Naive thymus-derived CD8-positive, alpha-beta T cell (primary cell): ENCODE measurements around the gene MNAT1. TPM values are rescaled to one million over a fixed set of nuclear protein-coding genes. Genes with fewer than 3 reads are reported as not detected.
"Not testable (repeated sequence)": the region's sequence is repeated elsewhere in the genome, so short reads cannot be mapped to it uniquely, and the experiment has no call there.

Experiments
- ATAC-seq, 2 donors: fragments of 150-1000 bp; cut with Tn5 transposase in 1 of 2; sonication (Bioruptor Pico), chemical (Tn5 transposase) in 1 of 2; 1 replicate in 1 of 2; 2 replicates in 1 of 2; pipeline ENCODE4 v1.10.0; 2021; ENCODE audit warnings: mild to moderate bottlenecking in 2 of 2, moderate library complexity in 2 of 2
- POLR2A ChIA-PET: fragments of 350-600 bp; sonication (Branson Sonifier 250); formaldehyde crosslinking; loops from one replicate; lab custom pipeline; 2021; ENCODE audit warnings: antibody characterized with exemption; lab: Charles Lee
- DNase-seq, 10 donors: peaks; one replicate each; pipeline versions ENCODE4 v3.0.0 to v3.0.0-alpha.2; 2020 to 2022
- H3K27ac Mint-ChIP-seq, 10 donors: one replicate each; pipeline ENCODE4 v1.8.0; 2020 to 2022; ENCODE audit warnings: mild to moderate bottlenecking in 10 of 10, mixed read lengths in 10 of 10, moderate library complexity in 4 of 10, inconsistent platforms in 1 of 10
- H3K27me3 Mint-ChIP-seq, 5 donors: one replicate each; pipeline ENCODE4 v1.8.0; 2021 to 2022; ENCODE audit warnings: mixed read lengths in 5 of 5
- H3K36me3 Mint-ChIP-seq, 3 donors: one replicate each; pipeline ENCODE4 v1.8.0; 2020 to 2022; ENCODE audit warnings: mixed read lengths in 3 of 3, mild to moderate bottlenecking in 2 of 3, inconsistent platforms in 1 of 3
- H3K4me1 Mint-ChIP-seq, 4 donors: one replicate each; pipeline ENCODE4 v1.8.0; 2021 to 2022; ENCODE audit warnings: mixed read lengths in 4 of 4
- H3K4me3 Mint-ChIP-seq, 10 donors: one replicate each; pipeline ENCODE4 v1.8.0; 2020 to 2022; ENCODE audit warnings: mild to moderate bottlenecking in 10 of 10, mixed read lengths in 10 of 10, moderate library complexity in 6 of 10, inconsistent platforms in 1 of 10
- H3K9me3 Mint-ChIP-seq, 9 donors: one replicate each; pipeline ENCODE4 v1.8.0; 2020 to 2022; ENCODE audit warnings: mixed read lengths in 9 of 9, mild to moderate bottlenecking in 3 of 9, inconsistent platforms in 1 of 9, moderate library complexity in 1 of 9
- polyA plus RNA-seq, 3 donors: library from polyadenylated mRNA; unstranded; fragments of 300-500 nt; fragmentation: Illumina TruSeq; gene quantifications; one replicate each; pipeline ENCODE4 v1.2.3, GENCODE V29; 2021
- total RNA-seq, 8 experiments: library from RNA in 2 of 8; stranded (reverse) in 2 of 8; gene quantifications; one replicate each; pipeline ENCODE4 v1.2.3 and lab custom pipeline; 2021 to 2026

MNAT1 gene
- total and polyA plus RNA-seq, 5 experiments from 2014 or later = 16.4 to 21.7 (median 19.1) TPM

- Mint-ChIP-seq H3K27me3 (peaks cover 0 to 8% (median 4%) of the 10 kb centered on the region in 5 donors), H3K4me1 (peaks cover 18 to 45% (median 33%) of the 10 kb centered on the region in 4 donors), H3K9me3 (no peaks in the 10 kb centered on the region), H3K27ac (peak overlapping the region; percentile 43 to 89 (median 82)), H3K4me3 (peak overlapping the region; percentile 2 to 80 (median 66)), H3K36me3 (peaks cover 0 to 10% (median 2%) of the 10 kb centered on the region in 3 donors)
- DNase-seq (peak in 9 of 10 donors; percentile 37 to 91 (median 82)), ATAC-seq (peak; percentile 95 to 97)
- POLR2A ChIA-PET = no interaction called here
Observed at GRCh38 chr14:60753264-60754119, 18.9 kb downstream of the MNAT1 start.

DNA sequence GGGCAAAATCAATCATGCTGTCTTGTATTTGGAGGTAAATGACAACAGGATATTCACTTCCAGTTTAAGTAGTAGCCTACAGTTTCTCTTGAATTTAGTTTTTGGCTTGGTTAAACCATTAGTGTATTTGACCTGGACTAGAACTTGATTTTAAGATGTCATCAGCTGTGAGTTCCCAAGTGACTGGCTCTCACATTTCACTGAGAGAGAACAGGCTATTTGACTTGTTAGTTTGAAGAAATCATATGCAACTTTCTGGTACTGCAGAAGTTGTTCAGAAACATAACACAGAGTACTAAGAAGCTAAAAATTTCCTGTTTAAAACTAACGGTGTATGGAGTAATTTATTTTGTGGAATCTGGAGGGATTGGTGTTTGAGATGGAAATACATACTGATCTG lies 22.3 kb downstream of the MNAT1 start:
- no peak overlapping the region for H3K4me3 Mint-ChIP-seq
- peaks cover 0 to 6% (median 3%) of the 10 kb centered on the region in 5 donors for H3K27me3 Mint-ChIP-seq
- no peaks in the 10 kb centered on the region for H3K9me3 Mint-ChIP-seq
- ATAC-seq (no peak), DNase-seq (no peak)
- peaks cover 0 to 9% (median 2%) of the 10 kb centered on the region in 3 donors for H3K36me3 Mint-ChIP-seq
- no peak overlapping the region for H3K27ac Mint-ChIP-seq
- POLR2A ChIA-PET = no interaction called here
- H3K4me1 Mint-ChIP-seq = peaks cover 21 to 58% (median 44%) of the 10 kb centered on the region in 4 donors

DNA sequence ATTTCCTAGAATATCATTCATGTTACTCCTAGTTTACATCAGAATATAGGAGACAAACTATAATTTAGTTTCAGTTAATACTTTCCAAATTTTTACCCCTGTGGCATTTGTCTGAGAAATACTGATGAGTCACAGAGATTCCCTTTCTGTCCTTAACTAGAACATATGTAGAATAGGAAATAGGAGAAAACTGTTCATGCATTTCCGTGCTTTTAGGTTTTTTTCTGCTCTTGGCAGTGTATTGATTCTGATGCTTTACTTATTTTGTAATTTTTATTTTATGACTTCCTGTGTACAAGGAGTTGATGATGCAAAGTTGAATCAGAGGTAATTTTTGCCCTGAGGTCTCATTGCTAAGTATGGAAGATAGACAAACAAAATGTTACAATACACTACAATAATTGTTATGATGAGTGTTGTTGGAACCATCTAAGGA lies 23.0 kb downstream of the MNAT1 start:
- ATAC-seq (no peak), DNase-seq (no peak)
- peaks cover 0 to 9% (median 2%) of the 10 kb centered on the region in 3 donors for H3K36me3 Mint-ChIP-seq
- peaks cover 0 to 6% (median 3%) of the 10 kb centered on the region in 5 donors for H3K27me3 Mint-ChIP-seq
- peaks cover 21 to 54% (median 45%) of the 10 kb centered on the region in 4 donors for H3K4me1 Mint-ChIP-seq
- H3K4me3 Mint-ChIP-seq = no peak overlapping the region
- no peaks in the 10 kb centered on the region for H3K9me3 Mint-ChIP-seq
- POLR2A ChIA-PET = no interaction called here
- H3K27ac Mint-ChIP-seq = no peak overlapping the region

GRCh38 chr14:60758885-60759284 lies 24.3 kb downstream of the MNAT1 start:
- H3K27ac Mint-ChIP-seq = no peak overlapping the region
- DNase-seq = no peak
- H3K4me3 Mint-ChIP-seq = peak overlapping the region in 4 of 10 donors; percentile 12 to 51 (median 34)
- no peak for ATAC-seq
- POLR2A ChIA-PET = no interaction called here
- H3K9me3 Mint-ChIP-seq = no peaks in the 10 kb centered on the region
- H3K36me3 Mint-ChIP-seq = peaks cover 0 to 7% (median 1%) of the 10 kb centered on the region in 3 donors
- H3K4me1 Mint-ChIP-seq = peaks cover 11 to 42% (median 34%) of the 10 kb centered on the region in 4 donors
- peaks cover 0 to 6% (median 3%) of the 10 kb centered on the region in 5 donors for H3K27me3 Mint-ChIP-seq

DNA sequence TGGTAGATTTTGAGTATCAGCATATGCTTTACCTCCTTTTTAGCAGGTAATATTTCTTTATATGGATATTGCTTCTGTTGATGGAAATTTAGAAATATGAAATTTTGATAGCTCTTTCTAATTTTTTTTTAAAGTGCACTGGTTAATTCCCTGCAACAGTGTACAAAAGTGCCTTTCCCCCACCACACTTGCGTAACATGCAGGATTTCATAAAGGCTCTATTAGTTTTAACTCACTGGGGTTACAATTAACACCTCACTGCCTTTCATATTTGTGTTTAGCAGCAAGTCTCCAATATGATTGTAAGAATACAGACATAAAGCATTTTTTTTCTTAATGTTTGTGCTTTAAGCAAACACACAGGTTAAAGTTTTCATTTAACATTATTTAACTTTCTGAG lies 25.6 kb downstream of the MNAT1 start:
- peaks cover 0 to 6% (median 3%) of the 10 kb centered on the region in 5 donors for H3K27me3 Mint-ChIP-seq
- POLR2A ChIA-PET = no interaction called here
- no peak overlapping the region for H3K4me3 Mint-ChIP-seq

DNA sequence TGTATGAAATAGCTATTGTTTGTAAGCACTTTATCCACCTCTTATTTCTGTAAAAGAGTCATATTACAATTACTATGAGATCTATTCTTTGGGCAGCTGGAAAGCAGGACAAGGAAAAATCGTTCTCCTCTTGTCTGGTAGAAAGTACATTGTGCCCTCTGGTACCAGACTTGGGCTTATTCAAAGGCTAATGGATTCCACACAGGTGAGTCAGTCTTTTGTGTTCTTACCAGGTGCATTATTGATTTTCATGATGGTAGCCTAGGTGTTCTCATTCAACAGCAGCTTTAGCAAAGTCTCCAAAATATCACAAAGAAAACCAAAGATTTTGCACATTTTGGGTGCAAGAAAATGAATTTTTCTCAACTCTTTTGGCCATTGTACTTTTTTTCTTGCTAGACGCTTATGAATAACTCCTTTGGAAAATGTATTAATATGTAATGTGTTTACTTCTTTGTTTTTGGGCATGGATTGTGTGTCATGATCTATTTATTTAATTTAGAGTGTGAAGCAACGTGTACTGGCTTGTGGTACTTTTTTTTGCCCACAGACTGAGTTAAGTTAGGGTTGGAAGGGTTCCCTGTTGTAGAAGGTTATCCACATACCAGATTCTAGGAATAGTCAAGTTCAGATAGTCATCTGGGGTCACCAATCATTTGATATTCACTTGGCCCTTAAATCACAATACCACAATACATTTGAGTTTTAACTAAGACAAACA lies 26.2 kb downstream of the MNAT1 start:
- no peak for ATAC-seq
- Mint-ChIP-seq H3K36me3 (peaks cover 0 to 6% (median 0%) of the 10 kb centered on the region in 3 donors), H3K9me3 (no peaks in the 10 kb centered on the region), H3K27me3 (peaks cover 0 to 6% (median under 1%) of the 10 kb centered on the region in 5 donors), H3K4me3 (no peak overlapping the region), H3K27ac (no peak overlapping the region), H3K4me1 (peaks cover 12 to 33% (median 29%) of the 10 kb centered on the region in 4 donors)
- POLR2A ChIA-PET = no interaction called here
- no peak for DNase-seq

More for the DNA sequence above, 25.6 kb downstream of the MNAT1 start:
- H3K9me3 Mint-ChIP-seq = no peaks in the 10 kb centered on the region
- H3K27ac Mint-ChIP-seq = no peak overlapping the region
- H3K4me1 Mint-ChIP-seq = peaks cover 12 to 36% (median 30%) of the 10 kb centered on the region in 4 donors
- DNase-seq (no peak), ATAC-seq (no peak)
- peaks cover 0 to 7% (median 0%) of the 10 kb centered on the region in 3 donors for H3K36me3 Mint-ChIP-seq

DNA sequence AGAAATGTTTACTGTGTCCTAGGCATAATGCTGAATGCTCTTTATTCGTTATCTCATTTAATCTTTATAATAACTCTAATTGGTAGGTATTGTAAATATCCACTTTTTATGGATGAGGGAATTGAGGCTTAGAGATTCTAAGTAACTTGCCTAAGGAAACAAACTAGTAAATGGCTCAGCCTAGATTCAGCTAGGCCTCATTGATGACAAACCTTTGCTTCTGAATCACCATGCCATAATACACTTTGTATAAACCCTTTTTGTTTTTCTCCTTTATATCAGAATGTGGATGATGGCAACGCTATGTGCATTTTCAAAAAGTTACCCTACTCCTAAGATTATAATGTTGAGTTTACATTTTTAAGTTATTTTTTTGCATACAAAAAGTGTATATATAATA lies 34.0 kb downstream of the MNAT1 start:
- Mint-ChIP-seq H3K9me3 (no peaks in the 10 kb centered on the region), H3K27ac (no peak overlapping the region), H3K27me3 (no peaks in the 10 kb centered on the region), H3K4me1 (peaks cover 8 to 20% (median 8%) of the 10 kb centered on the region in 4 donors), H3K36me3 (peaks cover 0 to 2% (median 0%) of the 10 kb centered on the region in 3 donors), H3K4me3 (no peak overlapping the region)
- POLR2A ChIA-PET = no interaction called here
- DNase-seq (no peak), ATAC-seq (no peak)

GRCh38 chr14:60771117-60771516 lies 36.6 kb downstream of the MNAT1 start:
- H3K27me3 Mint-ChIP-seq = no peaks in the 10 kb centered on the region
- peaks cover 0 to 2% (median 0%) of the 10 kb centered on the region in 3 donors for H3K36me3 Mint-ChIP-seq
- H3K4me3 Mint-ChIP-seq = no peak overlapping the region
- ATAC-seq (no peak), DNase-seq (no peak)
- POLR2A ChIA-PET = no interaction called here
- peaks cover 6 to 12% (median 8%) of the 10 kb centered on the region in 4 donors for H3K4me1 Mint-ChIP-seq
- no peak overlapping the region for H3K27ac Mint-ChIP-seq
- H3K9me3 Mint-ChIP-seq = no peaks in the 10 kb centered on the region

DNA sequence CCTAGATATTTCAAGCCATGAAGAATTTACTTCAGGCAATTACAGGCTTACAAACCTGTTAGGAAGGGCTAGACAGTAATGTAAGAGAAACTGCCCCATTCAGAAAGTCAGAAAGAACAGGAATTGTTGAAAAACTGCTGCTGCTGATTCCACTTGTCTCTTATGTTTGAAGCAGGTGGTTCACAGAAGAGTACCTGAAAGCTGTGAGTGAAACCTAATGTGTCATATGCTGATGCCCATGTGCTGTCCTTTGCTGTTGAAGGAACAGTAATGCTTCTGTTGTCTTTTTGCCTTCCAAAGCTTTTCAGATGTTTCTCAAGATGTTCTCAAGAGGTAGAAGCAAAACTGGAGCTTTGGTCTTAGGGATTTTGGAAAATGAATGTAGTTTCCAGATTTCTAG lies 39.0 kb downstream of the MNAT1 start:
- H3K27me3 Mint-ChIP-seq = no peaks in the 10 kb centered on the region
- no peak overlapping the region for H3K27ac Mint-ChIP-seq
- no peak for DNase-seq
- H3K4me1 Mint-ChIP-seq = peaks cover 4 to 12% (median 8%) of the 10 kb centered on the region in 4 donors
- H3K9me3 Mint-ChIP-seq = no peaks in the 10 kb centered on the region
- no peak for ATAC-seq
- H3K4me3 Mint-ChIP-seq = no peak overlapping the region
- POLR2A ChIA-PET = no interaction called here
- no peaks in the 10 kb centered on the region for H3K36me3 Mint-ChIP-seq

- Mint-ChIP-seq H3K27me3 (no peaks in the 10 kb centered on the region), H3K36me3 (peaks cover 0 to 6% (median 0%) of the 10 kb centered on the region in 3 donors), H3K27ac (no peak overlapping the region), H3K9me3 (no peaks in the 10 kb centered on the region), H3K4me1 (peaks cover 4 to 16% (median 12%) of the 10 kb centered on the region in 4 donors), H3K4me3 (no peak overlapping the region)
- DNase-seq = no peak
- POLR2A ChIA-PET = no interaction called here
- ATAC-seq = no peak
Observed at GRCh38 chr14:60775296-60775695, 40.7 kb downstream of the MNAT1 start.

- POLR2A ChIA-PET = no interaction called here
- H3K4me1 Mint-ChIP-seq = peaks cover 4 to 17% (median 16%) of the 10 kb centered on the region in 4 donors
- no peak overlapping the region for H3K4me3 Mint-ChIP-seq
- peaks cover 0 to 6% (median 0%) of the 10 kb centered on the region in 3 donors for H3K36me3 Mint-ChIP-seq
- no peak overlapping the region for H3K27ac Mint-ChIP-seq
- H3K9me3 Mint-ChIP-seq = no peaks in the 10 kb centered on the region
- no peaks in the 10 kb centered on the region for H3K27me3 Mint-ChIP-seq
- DNase-seq (no peak), ATAC-seq (no peak)
Observed at GRCh38 chr14:60777856-60778578, 43.5 kb downstream of the MNAT1 start.

GRCh38 chr14:60779745-60780514 lies 45.4 kb downstream of the MNAT1 start:
- H3K9me3 Mint-ChIP-seq, H3K4me3 Mint-ChIP-seq, DNase-seq, ATAC-seq, POLR2A ChIA-PET, H3K27me3 Mint-ChIP-seq, H3K36me3 Mint-ChIP-seq: not testable (repeated sequence)
- Mint-ChIP-seq H3K4me1 (peaks cover 4 to 17% (median 16%) of the 10 kb centered on the region in 4 donors), H3K27ac (peak overlapping the region in 1 of 10 donors; percentile 20)
